Activated CD4-positive, CD25-positive, alpha-beta regulatory T cell treated with anti-CD3 and anti-CD28 coated beads, Interleukin-2, amount 50 U/mL, for 16 hours (primary cell): ENCODE results near the gene LY6G6C.

Experiments
- DNase-seq: peaks from one replicate; pipeline ENCODE4 v3.0.0-alpha.2; 2020; ENCODE audit warnings: low read depth, low spot score

LY6G6C gene

GRCh38 chr6:31680226-31681134 lies 41.1 kb downstream of the LY6G6C start, which contains the start of gene LY6G5C:
Gene LY6G5C, minus strand, starts transcription at chr6:31681067. Its CDS starts 694 bp downstream, at chr6:31680373.
- DNase-seq, result peak; percentile 30

- DNase-seq, result no peak
These were observed 43.6 kb downstream of the LY6G6C start for GRCh38 chr6:31677955-31678354.

- DNase-seq, result no peak
These were observed 44.6 kb downstream of the LY6G6C start for GRCh38 chr6:31676904-31677303.

- no peak for DNase-seq
These were observed 45.1 kb downstream of the LY6G6C start for GRCh38 chr6:31676322-31676903.

- DNase-seq, result no peak
These were observed 51.9 kb downstream of the LY6G6C start, which contains the start of gene LY6G5B for GRCh38 chr6:31669676-31670075. Gene LY6G5B, plus strand, starts transcription at chr6:31669976. Its CDS starts 975 bp downstream, at chr6:31670951.
